Stimulated activated CD4-positive, alpha-beta T cell treated with anti-CD3 and anti-CD28 coated beads, Interleukin-1b, Interleukin-23, amount 100 ng/mL, for 4 hours (primary cell): ENCODE measurements around the gene ZFP1.

Experiments
- DNase-seq, 2 donors: peaks; one replicate each; pipeline ENCODE4 v3.0.0-alpha.2; 2020; ENCODE audit warnings: low read depth in 2 of 2

ZFP1 gene

GRCh38 chr16:75151798-75152197 is 3.5 kb downstream of the ZFP1 start:
- no peak for DNase-seq

- no peak for DNase-seq
Measured at GRCh38 chr16:75152635-75153034, 4.3 kb downstream of the ZFP1 start.

GRCh38 chr16:75160386-75160785 is 12.1 kb downstream of the ZFP1 start:
- DNase-seq, result no peak

GRCh38 chr16:75169899-75170405 is 21.6 kb downstream of the ZFP1 start:
- no peak for DNase-seq

- no peak for DNase-seq
Measured at GRCh38 chr16:75172578-75172977, 24.3 kb downstream of the ZFP1 start.

- no peak for DNase-seq
Measured at GRCh38 chr16:75175074-75175473, 26.8 kb downstream of the ZFP1 start.

- DNase-seq, result no peak
Measured at GRCh38 chr16:75176926-75177325, 28.6 kb downstream of the ZFP1 start.

- no peak for DNase-seq
Measured at GRCh38 chr16:75179208-75179607, 30.9 kb downstream of the ZFP1 start.

GRCh38 chr16:75181630-75182029 is 33.3 kb downstream of the ZFP1 start:
- no peak for DNase-seq

- no peak for DNase-seq
Measured at GRCh38 chr16:75188832-75189477, 40.6 kb downstream of the ZFP1 start.

GRCh38 chr16:75189638-75190245 is 41.4 kb downstream of the ZFP1 start:
- no peak for DNase-seq

GRCh38 chr16:75192606-75193264 is 44.4 kb downstream of the ZFP1 start:
- DNase-seq, result no peak

- no peak for DNase-seq
Measured at GRCh38 chr16:75193265-75193650, 44.9 kb downstream of the ZFP1 start.

- DNase-seq, result no peak
Measured at GRCh38 chr16:75193730-75194444, 45.6 kb downstream of the ZFP1 start.

- no peak for DNase-seq
Measured at GRCh38 chr16:75195811-75196790, 47.8 kb downstream of the ZFP1 start.

GRCh38 chr16:75196836-75197235 is 48.5 kb downstream of the ZFP1 start:
- DNase-seq, result no peak

- DNase-seq, result no peak
Measured at GRCh38 chr16:75197522-75198134, 49.3 kb downstream of the ZFP1 start.

- no peak for DNase-seq
Measured at GRCh38 chr16:75198135-75198600, 49.8 kb downstream of the ZFP1 start.

- no peak for DNase-seq
Measured at GRCh38 chr16:75202069-75202590, 53.8 kb downstream of the ZFP1 start.

- no peak for DNase-seq
Measured at GRCh38 chr16:75203096-75203495, 54.8 kb downstream of the ZFP1 start.
